ENCODE data around the gene COL1A1.

The COL1A1 gene

DNA sequence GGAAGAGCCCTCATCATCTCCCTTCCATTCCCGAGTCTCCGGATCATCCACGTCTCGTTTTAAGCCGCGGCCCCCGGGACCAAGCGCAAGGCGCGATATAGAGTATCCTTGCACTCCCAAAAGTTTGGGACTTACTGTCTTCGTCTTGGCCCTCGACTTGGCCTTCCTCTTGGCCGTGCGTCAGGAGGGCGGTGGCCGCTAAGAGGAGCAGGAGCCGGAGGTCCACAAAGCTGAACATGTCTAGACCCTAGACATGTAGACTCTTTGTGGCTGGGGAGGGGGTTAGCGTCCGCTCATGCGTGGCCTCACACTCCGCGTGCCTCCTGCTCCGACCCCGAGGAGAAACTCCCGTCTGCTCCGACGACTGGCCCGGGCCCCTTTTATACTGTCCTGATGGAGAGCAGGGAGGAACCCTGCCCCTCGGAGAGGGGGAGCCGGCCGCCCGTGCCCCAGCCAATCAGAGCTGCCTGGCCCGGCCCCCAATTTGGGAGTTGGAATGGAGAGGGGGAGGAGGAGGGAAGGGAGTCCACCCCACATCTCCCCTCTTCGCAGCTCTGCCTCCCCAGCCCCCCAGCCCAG, at the start of gene COL1A1:
Gene COL1A1 (minus strand): TSS at position 356 of the 579 bp plus-strand sequence. CDS start 118 bp downstream, at position 238.
- Histone ChIP-seq H3K4me1 (ENCODE audit: control insufficient read depth, low read depth, low read length) (no peaks in the 10 kb centered on the region), H3K27me3 (ENCODE audit: control insufficient read depth, insufficient read depth, low read length) (peaks cover 32% of the 10 kb centered on the region), H3K9me3 (ENCODE audit: control insufficient read depth, low read depth, low read length) (no peaks in the 10 kb centered on the region), H3K36me3 (ENCODE audit: control insufficient read depth, low read depth, low read length) (peaks cover 5% of the 10 kb centered on the region), H3K4me3 (ENCODE audit: low read length) (peak within 1 kb of the TSS; percentile 67), H3K27ac (ENCODE audit: low read length) (no peak within 1 kb of the TSS), H3K9ac (ENCODE audit: low read length) (peak within 1 kb of the TSS; percentile 11)

DNA sequence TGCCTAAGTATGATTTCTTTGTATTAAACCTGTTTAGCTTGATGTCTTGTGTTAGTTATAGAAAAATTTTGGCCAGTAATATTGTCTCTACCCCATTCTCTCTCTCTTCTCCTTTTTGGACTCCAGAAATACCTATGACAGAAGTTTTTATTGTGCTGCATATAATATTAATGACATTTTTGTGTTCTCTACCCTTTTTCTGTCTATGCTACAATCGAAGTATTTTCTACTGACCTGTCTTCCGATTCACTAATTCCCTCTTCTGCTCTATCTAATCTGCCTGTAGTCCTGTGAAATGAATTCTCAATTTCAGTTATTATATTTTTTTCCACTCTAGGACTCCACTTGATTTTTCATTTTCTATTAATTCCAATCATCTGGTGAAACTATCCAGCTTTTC, 46.8 kb upstream of the COL1A1 start:
- Histone ChIP-seq H3K9ac (ENCODE audit: low read length) (no peak overlapping the region), H3K27me3 (ENCODE audit: control insufficient read depth, insufficient read depth, low read length) (no peaks in the 10 kb centered on the region), H3K36me3 (ENCODE audit: control insufficient read depth, low read depth, low read length) (no peaks in the 10 kb centered on the region), H3K27ac (ENCODE audit: low read length) (no peak overlapping the region), H3K4me1 (ENCODE audit: control insufficient read depth, low read depth, low read length) (no peaks in the 10 kb centered on the region), H3K4me3 (ENCODE audit: low read length) (no peak overlapping the region), H3K9me3 (ENCODE audit: control insufficient read depth, low read depth, low read length) (peaks cover 5% of the 10 kb centered on the region)

- no peaks in the 10 kb centered on the region for H3K27me3 ChIP-seq (ENCODE audit: control insufficient read depth, insufficient read depth, low read length)
Measured at GRCh38 chr17:50244771-50245170, 43.3 kb upstream of the COL1A1 start.

GRCh38 chr17:50241431-50241830, 40.0 kb upstream of the COL1A1 start:
- Histone ChIP-seq H3K4me3 (ENCODE audit: low read length) (no peak overlapping the region), H3K27me3 (ENCODE audit: control insufficient read depth, insufficient read depth, low read length) (no peaks in the 10 kb centered on the region), H3K27ac (ENCODE audit: low read length) (no peak overlapping the region), H3K9me3 (ENCODE audit: control insufficient read depth, low read depth, low read length) (no peaks in the 10 kb centered on the region), H3K4me1 (ENCODE audit: control insufficient read depth, low read depth, low read length) (no peaks in the 10 kb centered on the region), H3K9ac (ENCODE audit: low read length) (no peak overlapping the region), H3K36me3 (ENCODE audit: control insufficient read depth, low read depth, low read length) (no peaks in the 10 kb centered on the region)

More at GRCh38 chr17:50244771-50245170, 43.3 kb upstream of the COL1A1 start:
- H3K27ac ChIP-seq (ENCODE audit: low read length) = no peak overlapping the region
- peaks cover 5% of the 10 kb centered on the region for H3K9me3 ChIP-seq (ENCODE audit: control insufficient read depth, low read depth, low read length)
- H3K9ac ChIP-seq (ENCODE audit: low read length) = no peak overlapping the region
- H3K4me3 ChIP-seq (ENCODE audit: low read length) = no peak overlapping the region
- H3K36me3 ChIP-seq (ENCODE audit: control insufficient read depth, low read depth, low read length) = no peaks in the 10 kb centered on the region
- no peaks in the 10 kb centered on the region for H3K4me1 ChIP-seq (ENCODE audit: control insufficient read depth, low read depth, low read length)

GRCh38 chr17:50240851-50241250, 39.4 kb upstream of the COL1A1 start:
- Histone ChIP-seq H3K27me3 (ENCODE audit: control insufficient read depth, insufficient read depth, low read length) (no peaks in the 10 kb centered on the region), H3K9me3 (ENCODE audit: control insufficient read depth, low read depth, low read length) (no peaks in the 10 kb centered on the region), H3K4me3 (ENCODE audit: low read length) (no peak overlapping the region), H3K4me1 (ENCODE audit: control insufficient read depth, low read depth, low read length) (no peaks in the 10 kb centered on the region), H3K27ac (ENCODE audit: low read length) (no peak overlapping the region), H3K36me3 (ENCODE audit: control insufficient read depth, low read depth, low read length) (no peaks in the 10 kb centered on the region), H3K9ac (ENCODE audit: low read length) (no peak overlapping the region)

GRCh38 chr17:50239937-50240336, 38.5 kb upstream of the COL1A1 start:
- no peaks in the 10 kb centered on the region for H3K36me3 ChIP-seq (ENCODE audit: control insufficient read depth, low read depth, low read length)
- no peaks in the 10 kb centered on the region for H3K4me1 ChIP-seq (ENCODE audit: control insufficient read depth, low read depth, low read length)
- H3K9ac ChIP-seq (ENCODE audit: low read length) = no peak overlapping the region

GRCh38 chr17:50238601-50239280, 37.3 kb upstream of the COL1A1 start:
- no peaks in the 10 kb centered on the region for H3K9me3 ChIP-seq (ENCODE audit: control insufficient read depth, low read depth, low read length)
- H3K27me3 ChIP-seq (ENCODE audit: control insufficient read depth, insufficient read depth, low read length) = no peaks in the 10 kb centered on the region
- no peak overlapping the region for H3K4me3 ChIP-seq (ENCODE audit: low read length)
- H3K9ac ChIP-seq (ENCODE audit: low read length) = no peak overlapping the region
- no peaks in the 10 kb centered on the region for H3K36me3 ChIP-seq (ENCODE audit: control insufficient read depth, low read depth, low read length)
- no peak overlapping the region for H3K27ac ChIP-seq (ENCODE audit: low read length)
- H3K4me1 ChIP-seq (ENCODE audit: control insufficient read depth, low read depth, low read length) = no peaks in the 10 kb centered on the region

More at GRCh38 chr17:50239937-50240336, 38.5 kb upstream of the COL1A1 start:
- H3K9me3 ChIP-seq (ENCODE audit: control insufficient read depth, low read depth, low read length) = no peaks in the 10 kb centered on the region
- H3K4me3 ChIP-seq (ENCODE audit: low read length) = no peak overlapping the region
- H3K27ac ChIP-seq (ENCODE audit: low read length) = no peak overlapping the region
- H3K27me3 ChIP-seq (ENCODE audit: control insufficient read depth, insufficient read depth, low read length) = no peaks in the 10 kb centered on the region

DNA sequence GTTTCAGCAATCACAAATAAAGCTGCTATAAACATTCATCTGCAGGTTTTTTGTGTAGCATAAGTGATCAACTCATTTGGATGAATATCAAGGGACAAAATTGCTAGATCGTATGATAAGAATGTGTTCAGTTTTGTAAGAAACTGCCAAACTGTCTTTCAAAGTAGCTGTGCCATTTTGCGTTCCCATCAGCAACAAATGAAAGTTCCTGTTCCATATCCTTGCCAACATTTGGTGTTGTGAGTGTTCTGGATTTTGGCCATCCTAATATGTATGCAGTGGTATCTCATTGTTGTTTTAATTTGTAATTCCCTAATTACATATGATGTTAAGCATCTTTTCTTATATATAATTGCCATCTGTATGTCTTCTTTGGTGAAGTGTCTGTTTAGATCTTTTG, 36.5 kb upstream of the COL1A1 start:
- no peak overlapping the region for H3K9ac ChIP-seq (ENCODE audit: low read length)
- no peak overlapping the region for H3K4me3 ChIP-seq (ENCODE audit: low read length)
- H3K27me3 ChIP-seq (ENCODE audit: control insufficient read depth, insufficient read depth, low read length) = no peaks in the 10 kb centered on the region
- no peak overlapping the region for H3K27ac ChIP-seq (ENCODE audit: low read length)
- no peaks in the 10 kb centered on the region for H3K9me3 ChIP-seq (ENCODE audit: control insufficient read depth, low read depth, low read length)
- H3K4me1 ChIP-seq (ENCODE audit: control insufficient read depth, low read depth, low read length) = no peaks in the 10 kb centered on the region
- no peaks in the 10 kb centered on the region for H3K36me3 ChIP-seq (ENCODE audit: control insufficient read depth, low read depth, low read length)

GRCh38 chr17:50234581-50234980, 33.1 kb upstream of the COL1A1 start:
- no peak overlapping the region for H3K9ac ChIP-seq (ENCODE audit: low read length)
- no peaks in the 10 kb centered on the region for H3K36me3 ChIP-seq (ENCODE audit: control insufficient read depth, low read depth, low read length)
- no peak overlapping the region for H3K4me3 ChIP-seq (ENCODE audit: low read length)
- H3K27ac ChIP-seq (ENCODE audit: low read length) = no peak overlapping the region
- H3K4me1 ChIP-seq (ENCODE audit: control insufficient read depth, low read depth, low read length) = no peaks in the 10 kb centered on the region
- H3K27me3 ChIP-seq (ENCODE audit: control insufficient read depth, insufficient read depth, low read length) = no peaks in the 10 kb centered on the region
- H3K9me3 ChIP-seq (ENCODE audit: control insufficient read depth, low read depth, low read length) = no peaks in the 10 kb centered on the region

DNA sequence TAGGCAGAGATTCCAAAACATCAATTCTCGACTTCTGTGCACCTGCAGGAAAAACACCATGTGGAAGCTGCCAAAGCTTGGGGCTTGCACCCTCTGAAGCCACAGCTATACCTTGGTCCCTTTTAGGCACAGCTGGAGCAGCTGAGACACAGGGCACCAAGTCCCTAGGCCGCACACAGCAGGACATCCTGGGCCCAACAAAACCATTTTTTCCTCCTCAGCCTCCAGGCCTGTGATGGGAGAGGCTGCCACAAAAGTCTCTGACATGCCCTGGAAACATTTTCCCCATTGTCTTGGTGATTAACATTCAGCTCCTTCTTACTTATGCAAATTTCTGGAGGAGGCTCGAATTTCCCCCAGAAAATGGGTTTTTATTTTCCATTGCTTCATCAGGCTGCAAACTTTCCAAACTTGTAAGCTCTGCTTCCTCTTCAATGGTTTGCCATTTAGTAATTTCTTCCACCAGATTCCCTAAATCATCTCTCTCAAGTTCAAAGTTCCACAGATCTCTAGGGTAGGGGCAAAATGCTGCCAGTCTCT, 24.3 kb upstream of the COL1A1 start:
- no peaks in the 10 kb centered on the region for H3K36me3 ChIP-seq (ENCODE audit: control insufficient read depth, low read depth, low read length)
- peaks cover 12% of the 10 kb centered on the region for H3K9me3 ChIP-seq (ENCODE audit: control insufficient read depth, low read depth, low read length)
- no peak overlapping the region for H3K4me3 ChIP-seq (ENCODE audit: low read length)
- no peak overlapping the region for H3K9ac ChIP-seq (ENCODE audit: low read length)
- peaks cover 4% of the 10 kb centered on the region for H3K27me3 ChIP-seq (ENCODE audit: control insufficient read depth, insufficient read depth, low read length)
- H3K4me1 ChIP-seq (ENCODE audit: control insufficient read depth, low read depth, low read length) = no peaks in the 10 kb centered on the region
- no peak overlapping the region for H3K27ac ChIP-seq (ENCODE audit: low read length)

GRCh38 chr17:50222922-50223321, 21.5 kb upstream of the COL1A1 start:
- H3K4me3 ChIP-seq (ENCODE audit: low read length) = no peak overlapping the region
- H3K27me3 ChIP-seq (ENCODE audit: control insufficient read depth, insufficient read depth, low read length) = no peaks in the 10 kb centered on the region
- no peak overlapping the region for H3K9ac ChIP-seq (ENCODE audit: low read length)
- H3K36me3 ChIP-seq (ENCODE audit: control insufficient read depth, low read depth, low read length) = no peaks in the 10 kb centered on the region
- peaks cover 7% of the 10 kb centered on the region for H3K4me1 ChIP-seq (ENCODE audit: control insufficient read depth, low read depth, low read length)
- peaks cover 12% of the 10 kb centered on the region for H3K9me3 ChIP-seq (ENCODE audit: control insufficient read depth, low read depth, low read length)
- no peak overlapping the region for H3K27ac ChIP-seq (ENCODE audit: low read length)

Data from iPS-18a (cell line).